ENCODE results near the gene LRCH2.
"Not testable (repeated sequence)": the region's sequence is repeated elsewhere in the genome, so short reads cannot be mapped to it uniquely, and the experiment has no call there.

Gene LRCH2, protein sequence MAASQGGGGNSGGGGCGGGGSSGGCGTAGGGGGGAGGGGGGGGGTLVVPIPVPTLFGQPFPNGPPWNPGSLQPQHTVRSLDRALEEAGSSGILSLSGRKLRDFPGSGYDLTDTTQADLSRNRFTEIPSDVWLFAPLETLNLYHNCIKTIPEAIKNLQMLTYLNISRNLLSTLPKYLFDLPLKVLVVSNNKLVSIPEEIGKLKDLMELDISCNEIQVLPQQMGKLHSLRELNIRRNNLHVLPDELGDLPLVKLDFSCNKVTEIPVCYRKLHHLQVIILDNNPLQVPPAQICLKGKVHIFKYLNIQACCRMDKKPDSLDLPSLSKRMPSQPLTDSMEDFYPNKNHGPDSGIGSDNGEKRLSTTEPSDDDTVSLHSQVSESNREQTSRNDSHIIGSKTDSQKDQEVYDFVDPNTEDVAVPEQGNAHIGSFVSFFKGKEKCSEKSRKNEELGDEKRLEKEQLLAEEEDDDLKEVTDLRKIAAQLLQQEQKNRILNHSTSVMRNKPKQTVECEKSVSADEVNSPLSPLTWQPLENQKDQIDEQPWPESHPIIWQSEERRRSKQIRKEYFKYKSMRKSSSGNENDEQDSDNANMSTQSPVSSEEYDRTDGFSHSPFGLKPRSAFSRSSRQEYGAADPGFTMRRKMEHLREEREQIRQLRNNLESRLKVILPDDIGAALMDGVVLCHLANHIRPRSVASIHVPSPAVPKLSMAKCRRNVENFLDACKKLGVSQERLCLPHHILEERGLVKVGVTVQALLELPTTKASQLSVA

DNA sequence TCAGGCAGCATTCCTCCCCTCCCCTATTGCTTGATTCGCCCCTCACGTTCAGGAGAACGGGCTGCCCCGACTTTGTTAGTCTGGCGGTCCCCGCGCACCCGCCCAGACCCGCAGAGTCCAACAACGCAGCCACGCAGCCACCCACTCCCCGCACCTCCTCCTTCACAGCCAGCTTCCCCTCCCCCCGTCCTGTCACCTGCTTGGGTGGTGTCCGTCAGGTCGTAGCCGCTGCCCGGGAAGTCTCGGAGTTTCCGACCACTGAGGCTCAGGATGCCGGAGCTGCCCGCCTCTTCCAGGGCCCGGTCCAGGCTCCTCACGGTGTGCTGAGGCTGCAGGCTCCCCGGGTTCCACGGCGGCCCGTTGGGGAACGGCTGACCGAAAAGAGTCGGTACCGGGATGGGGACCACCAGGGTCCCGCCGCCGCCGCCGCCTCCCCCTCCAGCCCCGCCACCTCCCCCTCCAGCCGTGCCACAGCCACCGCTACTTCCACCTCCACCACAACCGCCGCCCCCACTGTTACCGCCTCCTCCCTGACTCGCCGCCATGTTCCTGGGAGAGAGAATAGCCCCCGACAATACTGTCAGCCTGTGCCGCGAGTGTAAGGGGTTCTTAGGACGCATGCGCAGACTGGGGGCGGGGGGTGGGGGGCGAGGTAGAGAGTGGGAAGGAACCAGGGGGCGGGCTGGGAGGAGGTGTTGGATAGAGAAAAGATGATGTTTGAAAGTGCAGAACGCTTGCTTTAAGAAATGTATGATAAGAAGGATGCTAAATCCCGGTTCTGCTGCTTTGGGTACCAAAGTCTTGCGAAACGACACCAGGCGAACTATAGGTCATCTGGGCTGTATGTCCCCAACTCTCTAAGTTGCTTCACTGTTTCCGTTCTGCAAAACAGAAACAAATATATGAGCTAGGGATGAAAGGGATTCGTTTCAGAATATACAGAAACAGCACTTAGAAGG lies at the start of gene LRCH2:
LRCH2 (minus strand) TSS at position 600 of the 959 bp plus-strand sequence; CDS start at position 545, 55 bp downstream.
- DNase-seq = no peak

DNA sequence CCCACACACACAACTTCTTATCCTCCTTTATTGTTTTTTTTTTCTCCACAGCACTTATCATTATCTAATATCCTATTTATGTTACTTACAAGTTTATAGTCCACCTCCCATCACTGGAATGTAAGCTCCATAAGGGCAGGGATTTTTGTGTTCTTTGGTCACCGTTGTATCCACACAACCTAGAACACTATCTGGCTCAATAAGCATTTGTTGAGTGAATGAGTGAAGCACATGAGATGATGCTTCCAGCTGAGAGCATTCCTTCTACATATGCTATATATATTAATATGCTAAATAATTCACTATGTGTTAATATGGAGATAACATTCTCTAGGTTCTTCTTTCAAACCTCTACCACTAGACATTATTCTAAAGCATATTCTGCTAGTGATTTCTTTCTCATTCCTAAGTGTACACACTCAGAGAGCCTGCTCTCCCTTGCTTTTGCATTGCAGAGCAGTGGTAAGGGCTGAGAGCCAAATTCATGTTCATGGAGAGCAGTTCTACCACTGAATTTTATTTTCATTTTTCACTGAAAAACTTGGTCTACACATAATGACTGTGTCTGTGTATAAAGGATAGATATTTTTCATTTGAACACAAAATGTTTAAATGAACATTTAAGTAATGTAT lies 35.3 kb upstream of the LRCH2 start:
- DNase-seq = no peak

GRCh38 chrX:115268421-115268820 lies 34.5 kb upstream of the LRCH2 start:
- no peak for DNase-seq

- no peak for DNase-seq
These were observed 32.4 kb upstream of the LRCH2 start for GRCh38 chrX:115266300-115266699.

DNA sequence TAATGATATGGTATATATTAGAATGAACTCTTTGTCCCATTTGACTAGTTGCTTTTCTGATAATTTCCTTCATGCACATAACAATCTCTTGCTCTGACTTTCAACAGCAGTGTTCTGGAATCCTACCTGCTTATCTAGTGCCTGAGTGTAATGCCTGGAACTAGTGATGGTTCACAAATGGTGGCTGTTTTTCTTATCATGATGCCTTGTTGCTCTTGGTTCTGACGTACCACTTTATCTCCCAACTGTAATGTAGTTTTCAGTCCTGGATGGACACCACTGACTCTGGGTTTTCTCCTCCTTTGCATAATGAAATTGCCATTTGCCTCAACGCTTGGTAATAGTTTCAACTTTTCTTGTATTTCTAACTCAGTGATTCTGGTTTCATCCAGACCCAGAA lies 30.1 kb upstream of the LRCH2 start:
- no peak for DNase-seq

- no peak for DNase-seq
These were observed 27.3 kb upstream of the LRCH2 start for GRCh38 chrX:115261148-115261547.

DNA sequence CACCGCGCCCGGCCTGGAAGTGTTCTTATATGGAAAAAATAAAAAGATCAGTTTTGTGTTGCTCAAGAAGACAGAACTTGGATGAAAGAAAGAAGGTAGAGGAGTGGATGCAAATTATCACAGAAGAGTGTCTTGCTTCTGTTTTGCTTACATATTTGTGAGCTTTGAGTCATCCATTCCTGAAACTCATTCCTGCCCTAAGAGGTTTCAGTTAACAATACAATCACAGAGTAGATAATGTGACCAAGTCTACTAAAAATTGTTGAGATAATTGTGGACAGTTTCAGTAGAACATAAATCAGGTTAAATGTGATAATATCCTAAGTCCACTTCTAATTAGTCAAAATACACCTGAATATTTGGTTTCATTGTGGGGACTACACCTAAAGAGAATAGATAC lies 26.4 kb upstream of the LRCH2 start:
- no peak for DNase-seq

GRCh38 chrX:115259238-115259875 lies 25.5 kb upstream of the LRCH2 start:
- DNase-seq = no peak

- DNase-seq = no peak
These were observed 23.8 kb upstream of the LRCH2 start for GRCh38 chrX:115257711-115258110.

DNA sequence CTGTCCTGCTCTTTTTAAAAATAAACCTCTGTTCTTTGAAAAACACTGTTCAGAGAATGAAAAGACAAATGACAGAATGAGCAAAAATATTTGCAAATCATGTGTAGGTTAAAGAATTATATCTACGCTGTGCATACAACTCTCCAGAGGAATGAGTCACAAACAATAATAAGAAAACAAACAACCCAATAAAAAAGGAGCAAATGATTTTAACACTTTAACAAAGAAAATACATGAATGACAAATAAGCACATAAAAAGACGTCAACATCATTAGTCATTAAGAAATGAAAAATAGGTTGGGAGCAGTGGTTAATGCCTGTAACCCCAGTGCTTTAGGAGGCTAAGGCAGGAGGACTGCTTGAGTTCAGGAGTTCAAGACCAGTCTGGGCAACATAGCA lies 21.1 kb upstream of the LRCH2 start:
- DNase-seq = no peak

GRCh38 chrX:115251458-115252233 lies 17.8 kb upstream of the LRCH2 start:
- no peak for DNase-seq

DNA sequence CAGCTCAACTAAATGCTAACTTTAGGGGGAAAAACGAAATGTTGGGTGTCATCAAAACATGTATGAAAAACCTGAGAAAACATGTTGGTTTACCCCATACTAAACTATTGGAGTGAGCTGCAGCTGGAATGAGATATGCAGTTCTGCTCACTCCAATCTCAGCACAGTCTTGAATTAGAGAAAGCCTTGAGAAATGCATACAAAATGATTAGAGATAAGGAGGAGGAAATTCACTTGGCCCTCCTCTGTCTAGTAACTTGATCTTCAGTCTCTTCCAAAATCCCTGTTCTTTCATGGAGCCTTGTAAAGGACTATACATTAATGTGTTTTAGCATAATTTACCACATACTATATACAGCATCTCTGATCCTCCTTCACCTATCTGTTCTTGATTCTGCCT lies 3.2 kb upstream of the LRCH2 start:
- DNase-seq = no peak

- no peak for DNase-seq
These were observed 2.7 kb upstream of the LRCH2 start for GRCh38 chrX:115236560-115236959.

DNA sequence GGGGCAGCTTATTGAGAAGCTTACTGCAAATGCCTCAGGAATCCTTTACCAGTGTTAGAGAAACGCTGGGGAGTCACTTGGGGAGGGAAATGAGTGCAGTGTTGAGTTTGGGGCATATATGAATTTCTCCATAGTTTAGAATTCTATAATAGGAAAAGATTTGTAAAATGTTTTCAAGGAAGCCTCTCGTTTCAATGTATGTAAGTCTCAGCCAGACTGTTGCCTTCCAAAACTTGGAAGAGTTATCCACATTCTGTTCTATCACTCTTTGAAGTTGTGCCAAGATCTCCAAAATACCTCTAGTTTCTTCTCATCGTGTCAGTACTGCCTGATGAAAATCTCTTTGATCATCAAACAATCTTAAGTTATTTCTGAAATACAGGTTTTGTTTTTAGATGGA lies 565 bp upstream of the LRCH2 start:
- no peak for DNase-seq

GRCh38 chrX:115232933-115233496 lies 881 bp downstream of the LRCH2 start:
- DNase-seq = no peak

- DNase-seq = no peak
These were observed 4.4 kb downstream of the LRCH2 start for GRCh38 chrX:115229337-115230003.

GRCh38 chrX:115226929-115227328 lies 7.0 kb downstream of the LRCH2 start:
- DNase-seq = no peak

GRCh38 chrX:115217346-115217745 lies 16.6 kb downstream of the LRCH2 start:
- DNase-seq = not testable (repeated sequence)

DNA sequence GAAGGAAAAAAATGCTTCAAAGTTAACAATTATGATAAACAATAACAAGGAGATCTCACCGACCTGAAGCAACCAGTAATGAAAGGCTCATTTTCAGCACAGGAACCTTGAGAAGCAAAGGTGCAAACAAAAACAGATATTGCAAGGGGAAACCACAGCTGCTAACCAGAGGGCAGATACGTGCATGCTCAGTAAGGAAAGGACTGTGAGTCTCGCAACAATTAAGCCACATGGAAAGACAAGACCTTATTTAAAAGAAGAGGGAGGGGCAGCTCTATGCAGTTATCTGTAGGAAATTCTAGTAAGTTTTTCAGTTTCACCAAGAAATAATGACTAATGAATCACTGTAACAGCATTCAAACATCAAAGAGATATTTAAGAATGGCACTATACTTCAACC lies 19.3 kb downstream of the LRCH2 start:
- DNase-seq = no peak

GRCh38 chrX:115214151-115214550 lies 19.7 kb downstream of the LRCH2 start:
- DNase-seq = no peak

Data from suppressor macrophage treated with lipopolysaccharide for 4 hours (primary cell).